Mesenchymal stem cell (in vitro differentiated cells and primary cell): ENCODE measurements around the gene HLCS.

Source experiments
- DNase-seq: peaks from one replicate; pipeline ENCODE4 v3.0.0-alpha.2; 2013
- H2AFZ ChIP-seq: one replicate; pipeline ENCODE4 v1.6.1; 2013; ENCODE audit warnings: low read depth, mild to moderate bottlenecking, control low read depth, inconsistent platforms, low read length, moderate library complexity
- H2AK5ac ChIP-seq: 2 replicates; pipeline ENCODE4 v1.6.1; 2013; ENCODE audit warnings: low read length, moderate library complexity, mild to moderate bottlenecking, inconsistent platforms; ENCODE audit not compliant: severe bottlenecking
- H2BK120ac ChIP-seq: one replicate; pipeline ENCODE4 v1.6.1; 2013; ENCODE audit warnings: low read depth, mild to moderate bottlenecking, inconsistent platforms, low read length, moderate library complexity
- H2BK12ac ChIP-seq, 2 experiments: one replicate each; pipeline ENCODE4 v1.6.1; 2013; ENCODE audit warnings: inconsistent platforms in 2 of 2, low read length in 2 of 2, mild to moderate bottlenecking in 2 of 2, moderate library complexity in 2 of 2, control low read depth in 1 of 2
- H2BK15ac ChIP-seq: one replicate; pipeline ENCODE4 v1.6.1; 2013; ENCODE audit warnings: mild to moderate bottlenecking, low read depth, inconsistent platforms; ENCODE audit not compliant: poor library complexity, severe bottlenecking
- H2BK5ac ChIP-seq: 2 replicates; pipeline ENCODE4 v1.6.1; 2013; ENCODE audit warnings: low read depth, mild to moderate bottlenecking, low read length, control low read depth, inconsistent platforms; ENCODE audit not compliant: poor library complexity, severe bottlenecking
- H3K14ac ChIP-seq, 2 experiments: one replicate each; pipeline ENCODE4 v1.6.1; 2013; ENCODE audit warnings: inconsistent platforms in 2 of 2, low read length in 2 of 2, control low read depth in 1 of 2, mild to moderate bottlenecking in 1 of 2, moderate library complexity in 1 of 2
- H3K18ac ChIP-seq, 2 experiments: one replicate each; pipeline ENCODE4 v1.6.1; 2013; ENCODE audit warnings: inconsistent platforms in 2 of 2, low read length in 2 of 2, control low read depth in 1 of 2, low read depth in 1 of 2, mild to moderate bottlenecking in 1 of 2
- H3K23ac ChIP-seq, 2 experiments: one replicate each; pipeline ENCODE4 v1.6.1; 2013; ENCODE audit warnings: inconsistent platforms in 2 of 2, low read length in 2 of 2, mild to moderate bottlenecking in 2 of 2, moderate library complexity in 2 of 2, control low read depth in 1 of 2
- H3K27ac ChIP-seq: 2 replicates; pipeline ENCODE4 v1.5.1; 2013; ENCODE audit warnings: mild to moderate bottlenecking, moderate library complexity, low read length, control low read depth, inconsistent platforms; ENCODE audit not compliant: poor library complexity, severe bottlenecking
- H3K27me3 ChIP-seq, 2 experiments: 2 replicates each; pipeline versions ENCODE4 v1.6.1 to v1.7.0; 2013; ENCODE audit warnings: low read length in 2 of 2, mild to moderate bottlenecking in 2 of 2, moderate library complexity in 2 of 2, control low read depth in 1 of 2, inconsistent platforms in 1 of 2; ENCODE audit not compliant: control insufficient read depth in 1 of 2, insufficient read depth in 1 of 2
- H3K36me3 ChIP-seq, 2 experiments: 2 replicates each; pipeline versions ENCODE4 v1.6.1 to v1.7.0; 2013; ENCODE audit warnings: low read length in 2 of 2, control low read depth in 1 of 2, inconsistent platforms in 1 of 2, low read depth in 1 of 2, mild to moderate bottlenecking in 1 of 2; ENCODE audit not compliant: insufficient read depth in 2 of 2, control insufficient read depth in 1 of 2
- H3K4ac ChIP-seq, 2 experiments: one replicate each; pipeline ENCODE4 v1.6.1; 2013; ENCODE audit warnings: inconsistent platforms in 2 of 2, low read length in 2 of 2, mild to moderate bottlenecking in 2 of 2, moderate library complexity in 2 of 2, control low read depth in 1 of 2, low read depth in 1 of 2
- H3K4me1 ChIP-seq: 2 replicates; pipeline ENCODE4 v1.6.1; 2013; ENCODE audit warnings: low read depth, low read length, control low read depth; ENCODE audit not compliant: control insufficient read depth, insufficient read depth
- H3K4me2 ChIP-seq: 2 replicates; pipeline ENCODE4 v1.6.1; 2013; ENCODE audit warnings: low read length, mild to moderate bottlenecking, inconsistent platforms; ENCODE audit not compliant: poor library complexity, severe bottlenecking
- H3K4me3 ChIP-seq, 2 experiments: 2 replicates each; pipeline versions ENCODE4 v1.5.1 to v1.7.0; 2013; ENCODE audit warnings: low read length in 2 of 2, mild to moderate bottlenecking in 2 of 2, control low read depth in 1 of 2, low read depth in 1 of 2; ENCODE audit not compliant: insufficient read depth in 1 of 2
- H3K79me1 ChIP-seq: replicated peaks from 2 replicates; pipeline ENCODE4 v1.6.1; 2013; ENCODE audit warnings: mild to moderate bottlenecking, control low read depth, low read length, inconsistent platforms; ENCODE audit not compliant: poor library complexity, severe bottlenecking
- H3K9ac ChIP-seq: 2 replicates; pipeline ENCODE4 v1.7.0; 2013; ENCODE audit warnings: mild to moderate bottlenecking, low read length, moderate library complexity
- H3K9me3 ChIP-seq: 2 replicates; pipeline ENCODE4 v1.7.0; 2013; ENCODE audit warnings: mild to moderate bottlenecking, low read length; ENCODE audit not compliant: control insufficient read depth
- H4K8ac ChIP-seq: one replicate; pipeline ENCODE4 v1.6.1; 2013; ENCODE audit warnings: inconsistent platforms, mild to moderate bottlenecking, low read length, moderate library complexity
- H4K91ac ChIP-seq: one replicate; pipeline ENCODE4 v1.6.1; 2013; ENCODE audit warnings: mild to moderate bottlenecking, low read length, inconsistent platforms
- WGBS: methylation state at CpG from one replicate; pipeline ENCODE4 v1.1.7; 2013; ENCODE audit warnings: mixed read lengths; 5-methylcytosine and 5-hydroxymethylcytosine counted together

HLCS gene

DNA sequence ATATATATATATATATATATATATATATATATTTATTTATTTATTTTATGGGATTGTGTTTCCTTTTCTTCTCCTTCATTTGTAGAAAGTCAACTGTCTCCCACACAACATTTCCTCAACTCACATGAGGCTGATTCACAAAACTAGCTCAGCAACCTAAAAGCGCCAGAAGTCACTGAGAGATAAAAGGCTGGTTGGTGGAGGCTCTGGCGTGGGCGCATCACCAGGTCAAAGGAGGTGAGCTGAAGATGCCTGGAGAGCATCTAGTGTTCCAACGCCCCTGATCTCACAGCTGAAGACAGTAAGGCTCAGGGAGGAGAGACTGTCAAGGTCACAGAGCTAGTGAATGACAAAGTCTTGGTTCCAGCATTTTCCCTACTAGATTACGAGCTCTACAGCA lies 78.0 kb downstream of the HLCS start:
- Histone ChIP-seq H2BK5ac (no peak overlapping the region), H3K4me2 (no peak overlapping the region), H3K79me1 (peaks cover 12% of the 10 kb centered on the region), H3K14ac (no peak overlapping the region), H3K9me3 (no peaks in the 10 kb centered on the region), H3K4me3 (no peak overlapping the region), H4K91ac (no peak overlapping the region), H4K8ac (no peak overlapping the region), H2AK5ac (no peak overlapping the region), H3K4ac (no peak overlapping the region), H2AFZ (no peak overlapping the region), H3K36me3 (peaks cover 6 to 14% of the 10 kb centered on the region in 2 experiments), H3K27me3 (no peaks in the 10 kb centered on the region), H3K27ac (no peak overlapping the region), H3K18ac (no peak overlapping the region), H3K23ac (no peak overlapping the region), H2BK15ac (no peak overlapping the region), H2BK120ac (no peak overlapping the region), H2BK12ac (no peak overlapping the region), H3K4me1 (no peaks in the 10 kb centered on the region), H3K9ac (no peak overlapping the region)
- 96% methylated on average over 5 of the region's 5 CpGs for WGBS
- no peak for DNase-seq

DNA sequence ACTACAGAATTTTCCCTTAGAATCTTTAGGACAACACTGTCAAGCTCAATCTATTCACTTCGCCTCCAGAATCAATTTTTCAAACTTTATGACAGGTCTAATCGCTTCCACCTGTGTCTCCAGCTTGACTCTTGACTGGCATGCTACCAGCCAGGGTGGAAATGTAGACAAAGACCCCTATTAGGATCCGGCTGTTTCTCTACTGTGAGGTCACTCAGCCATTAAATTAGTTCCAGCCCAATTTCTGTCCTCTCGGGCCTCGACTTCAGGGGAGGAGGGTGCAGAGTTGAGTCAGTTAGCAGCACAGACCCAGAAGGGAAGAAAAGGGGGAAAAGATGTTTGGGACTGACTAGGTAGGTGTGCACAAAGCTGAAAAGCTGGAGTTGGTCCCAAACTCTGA lies 78.5 kb downstream of the HLCS start:
- H3K79me1 ChIP-seq = peaks cover 12% of the 10 kb centered on the region
- no peak overlapping the region for H4K8ac ChIP-seq
- no peak overlapping the region for H3K9ac ChIP-seq
- no peak overlapping the region for H2BK12ac ChIP-seq
- H3K4ac ChIP-seq = no peak overlapping the region
- H3K4me2 ChIP-seq = no peak overlapping the region
- H3K9me3 ChIP-seq = no peaks in the 10 kb centered on the region
- H2BK5ac ChIP-seq = no peak overlapping the region
- H2AFZ ChIP-seq = no peak overlapping the region
- H4K91ac ChIP-seq = no peak overlapping the region
- H3K27ac ChIP-seq = no peak overlapping the region
- no peak overlapping the region for H2AK5ac ChIP-seq
- no peak overlapping the region for H2BK120ac ChIP-seq
- H3K27me3 ChIP-seq = no peaks in the 10 kb centered on the region
- H3K36me3 ChIP-seq = peaks cover 6 to 14% of the 10 kb centered on the region in 2 experiments
- no peak overlapping the region for H3K14ac ChIP-seq
- H3K18ac ChIP-seq = no peak overlapping the region
- H3K23ac ChIP-seq = no peak overlapping the region
- WGBS = 85% methylated on average over 5 of the region's 5 CpGs
- H3K4me1 ChIP-seq = no peaks in the 10 kb centered on the region
- DNase-seq = no peak
- no peak overlapping the region for H3K4me3 ChIP-seq
- no peak overlapping the region for H2BK15ac ChIP-seq

DNA sequence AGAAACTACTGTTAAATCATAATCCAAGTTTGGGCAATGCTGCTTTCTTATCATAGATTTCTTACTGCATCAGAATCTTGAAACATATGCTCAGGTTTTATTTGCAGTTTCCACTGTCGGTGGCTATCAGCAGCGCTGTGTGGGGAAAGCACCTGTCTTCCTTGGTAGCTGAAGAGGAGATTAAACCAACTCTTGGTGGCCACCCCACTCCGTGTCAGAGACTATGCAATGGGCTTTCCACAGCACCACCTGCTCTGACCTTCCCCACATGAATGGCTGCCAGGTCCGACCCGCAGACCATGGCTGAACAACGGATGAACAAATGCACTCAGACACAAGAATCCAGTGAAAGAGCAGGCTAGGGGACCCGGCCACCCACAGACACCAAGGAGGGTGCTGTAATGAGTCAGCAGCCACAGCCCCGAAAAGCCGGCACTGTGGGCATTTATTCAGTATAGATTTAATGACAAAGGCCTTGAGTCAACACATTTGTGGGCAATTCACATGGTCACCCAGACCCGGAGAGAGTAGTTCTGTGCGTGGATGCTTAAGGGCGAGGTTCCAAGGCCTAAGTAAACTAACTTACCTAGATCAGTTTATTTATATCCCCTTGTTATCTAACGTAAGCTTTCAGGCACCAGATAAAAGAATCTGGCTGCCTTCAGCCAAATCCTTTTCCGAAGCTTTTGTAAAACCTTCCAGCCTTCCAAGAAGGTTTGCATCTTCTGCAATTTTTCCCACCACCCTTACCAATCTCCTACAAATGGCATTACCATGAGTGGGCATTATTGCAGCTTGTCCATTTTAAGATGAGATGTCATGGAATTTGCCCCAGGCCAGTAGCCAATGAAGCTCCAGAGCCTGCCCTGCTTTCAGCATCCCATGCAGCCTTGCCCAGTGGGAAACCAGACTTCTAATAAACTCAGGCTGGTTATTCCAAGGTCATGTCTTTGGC lies 82.7 kb downstream of the HLCS start:
- Histone ChIP-seq H3K4me1 (peaks cover 3% of the 10 kb centered on the region), H3K9me3 (peaks cover under 1% of the 10 kb centered on the region), H2BK15ac (no peak overlapping the region), H3K4me2 (no peak overlapping the region), H2BK5ac (no peak overlapping the region), H2BK12ac (no peak overlapping the region), H3K4ac (no peak overlapping the region), H3K79me1 (peaks cover 15% of the 10 kb centered on the region), H3K27me3 (no peaks in the 10 kb centered on the region), H4K8ac (no peak overlapping the region), H3K27ac (no peak overlapping the region), H4K91ac (no peak overlapping the region), H3K18ac (no peak overlapping the region), H3K4me3 (no peak overlapping the region), H2AFZ (no peak overlapping the region), H3K14ac (no peak overlapping the region), H2BK120ac (no peak overlapping the region), H3K36me3 (peaks cover 0 to 11% of the 10 kb centered on the region in 2 experiments), H2AK5ac (no peak overlapping the region), H3K23ac (no peak overlapping the region), H3K9ac (no peak overlapping the region)
- DNase-seq = no peak
- 93% methylated on average over 14 of the region's 14 CpGs for WGBS

DNA sequence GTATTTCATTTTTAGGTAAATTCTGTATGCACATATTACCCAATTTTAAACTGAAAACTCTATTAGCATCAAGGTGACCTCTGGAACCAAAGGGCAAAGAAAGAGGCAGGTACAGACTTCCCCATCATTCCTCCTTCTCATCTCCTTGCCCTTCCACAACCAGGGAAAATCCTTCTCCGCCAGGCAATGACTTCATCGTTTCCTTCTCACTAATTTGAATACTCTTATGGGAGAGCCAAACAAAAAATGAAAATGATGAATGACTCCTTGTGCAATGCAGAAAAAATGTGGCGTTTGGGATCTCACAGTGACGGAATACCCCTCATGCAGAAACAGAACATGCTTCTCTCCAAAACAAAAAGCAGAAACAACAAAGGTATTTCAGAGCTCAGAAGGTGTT lies 83.7 kb downstream of the HLCS start:
- H4K8ac ChIP-seq = no peak overlapping the region
- no peak overlapping the region for H3K18ac ChIP-seq
- no peak overlapping the region for H2BK120ac ChIP-seq
- H3K36me3 ChIP-seq = peaks cover 0 to 11% of the 10 kb centered on the region in 2 experiments
- peaks cover 3% of the 10 kb centered on the region for H3K4me1 ChIP-seq
- H3K14ac ChIP-seq = no peak overlapping the region
- no peak overlapping the region for H3K4me3 ChIP-seq
- H2AFZ ChIP-seq = no peak overlapping the region
- no peak overlapping the region for H2BK12ac ChIP-seq
- no peaks in the 10 kb centered on the region for H3K27me3 ChIP-seq
- no peak overlapping the region for H3K9ac ChIP-seq
- WGBS = 100% methylated on average over 1 of the region's 4 CpGs
- no peak overlapping the region for H3K27ac ChIP-seq
- peaks cover 11% of the 10 kb centered on the region for H3K9me3 ChIP-seq
- no peak overlapping the region for H3K4ac ChIP-seq
- H3K23ac ChIP-seq = no peak overlapping the region
- H2BK15ac ChIP-seq = no peak overlapping the region
- peaks cover 12% of the 10 kb centered on the region for H3K79me1 ChIP-seq
- no peak overlapping the region for H2AK5ac ChIP-seq
- H3K4me2 ChIP-seq = no peak overlapping the region
- DNase-seq = no peak
- H2BK5ac ChIP-seq = no peak overlapping the region
- no peak overlapping the region for H4K91ac ChIP-seq
